ENCODE data around the gene VTI1A. TPM values are rescaled to one million over a fixed set of nuclear protein-coding genes. Genes with fewer than 3 reads are reported as not detected.

Gene VTI1A
- total and polyA plus RNA-seq, 2 of the 13 experiments (the other 11 are each of a cell fraction or from before 2014, with no cell fraction given): 11.7 to 32.7 TPM

DNA sequence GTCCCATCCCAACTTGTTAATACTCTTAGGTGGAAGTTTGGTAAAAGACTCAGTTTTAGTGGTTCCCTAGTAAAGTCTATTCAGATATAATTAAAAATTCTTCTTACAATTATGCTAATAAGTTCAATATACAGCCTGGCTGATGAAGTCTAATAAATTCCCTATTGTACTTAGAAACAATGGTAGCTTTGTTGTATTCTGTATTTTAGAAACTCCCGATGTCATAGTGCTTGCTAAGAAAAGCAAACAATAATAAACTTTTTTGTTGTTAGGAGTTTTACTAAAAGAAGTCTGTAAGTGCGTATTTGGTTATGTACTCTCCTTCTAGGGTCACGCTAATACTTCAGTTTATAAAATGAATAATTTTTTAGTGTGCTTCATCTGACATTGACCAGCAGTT is 206.8 kb downstream of the VTI1A start (continued):
- TF ChIP-seq NRL (CRISPR knock-in tag; IDR thresholded peaks at IDR 0.05; ENCODE audit: borderline replicate concordance) (no peak), ZNF44 (CRISPR knock-in tag; IDR thresholded peaks at IDR 0.05) (no peak), ATF7 (IDR thresholded peaks at IDR 0.05) (no peak), ATF7 (CRISPR knock-in tag; IDR thresholded peaks at IDR 0.05) (no peak), ZNF788 (CRISPR knock-in tag; IDR thresholded peaks at IDR 0.05; ENCODE audit: borderline replicate concordance) (no peak)

DNA sequence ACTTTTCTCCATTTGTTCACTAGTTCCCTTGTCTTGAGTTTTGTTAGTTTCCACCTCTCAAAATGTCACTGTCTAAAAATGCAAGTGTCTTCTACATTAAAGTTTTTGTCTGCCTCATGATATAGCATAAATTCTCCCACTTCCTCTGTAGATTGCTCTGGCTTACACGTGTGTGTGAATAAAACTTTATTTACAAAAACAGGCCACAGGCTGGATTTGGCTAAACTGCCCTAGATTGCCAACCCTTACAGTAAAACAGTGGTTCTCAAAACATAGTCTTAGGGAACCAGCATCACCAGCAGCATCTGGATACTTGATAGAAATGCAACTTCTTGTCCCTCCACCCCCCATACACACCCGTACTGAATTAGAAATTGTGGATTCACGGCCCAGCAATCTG is 207.8 kb downstream of the VTI1A start:
- no peak overlapping the region for H3K27ac ChIP-seq (ENCODE audit: extremely low read length, insufficient read depth, low read length)
- intact Hi-C loops (cut with micrococcal nuclease; ENCODE audit: unreplicated experiment): no loop called here
- FAIRE-seq: no peak
- DNase-seq (ENCODE audit: low spot score): no peak
- H3K27me3 ChIP-seq (ENCODE audit: control insufficient read depth in 1 of 2, insufficient read depth in 2 of 2, low read length in 2 of 2): no peaks in the 10 kb centered on the region
- in situ Hi-C loops (cut with HindIII; ENCODE audit: extremely low pct_ligation_motif_present, low pct_unique_long_range_greater_than_20kb): no loop called here
- no peak overlapping the region for H3K9ac ChIP-seq (ENCODE audit: insufficient read depth, low read depth, low read length)
- no peak overlapping the region for H3K4me3 ChIP-seq (replicated peaks in 1 of 3; ENCODE audit: insufficient read depth in 1 of 3, low read depth in 2 of 3, low read length in 3 of 3)
- H3K79me2 ChIP-seq (ENCODE audit: insufficient read depth, low read length): no peaks in the 10 kb centered on the region
- H3K36me3 ChIP-seq (replicated peaks in 1 of 2; ENCODE audit: control insufficient read depth in 1 of 2, insufficient read depth in 2 of 2, low read length in 2 of 2): no peaks in the 10 kb centered on the region
- H3K4me2 ChIP-seq (ENCODE audit: low read depth, low read length): no peak overlapping the region
- TF ChIP-seq ZBTB40 (IDR thresholded peaks at IDR 0.05): no peak
- peak; percentile 93 for TF ChIP-seq ZBTB40 (CRISPR knock-in tag; IDR thresholded peaks at IDR 0.05)
- no peak for TF ChIP-seq THAP8 (CRISPR knock-in tag; IDR thresholded peaks at IDR 0.05; ENCODE audit: borderline replicate concordance)
- no peak for TF ChIP-seq ZNF280B (CRISPR knock-in tag; IDR thresholded peaks at IDR 0.05; ENCODE audit: borderline replicate concordance)
- ATAC-seq: no peak
- ChIA-PET POLR2A (no interaction called here), CTCF (ENCODE audit: low intra/inter-chr PET ratio, low total read pairs) (no interaction called here)
- H4K20me1 ChIP-seq (ENCODE audit: insufficient read depth, low read length): no peaks in the 10 kb centered on the region
- peaks cover 77% of the 10 kb centered on the region for H3K4me1 ChIP-seq (ENCODE audit: insufficient read depth, low read length)
- no TSS peak for BruUV-seq (replicated peaks)
- H3K9me3 ChIP-seq (ENCODE audit: low read length): no peaks in the 10 kb centered on the region
- H2AFZ ChIP-seq (ENCODE audit: low read length): no peak overlapping the region
- WGBS (ENCODE audit: low lambda C conversion rate): 99% methylated on average over 3 of the region's 3 CpGs

Measured in HepG2 (cell line).